Measurements from ENCODE around the gene ZNF576. TPM values are rescaled to one million over a fixed set of nuclear protein-coding genes. Genes with fewer than 3 reads are reported as not detected.

ZNF576 gene
- total and polyA plus RNA-seq, 2 experiments from 2014 or later, result 5.9 to 16.9 TPM

GRCh38 chr19:43622070-43622469 lies 25.7 kb downstream of the ZNF576 start:
- Histone ChIP-seq H4K20me1 (replicated peaks; ENCODE audit: insufficient read depth) (no peaks in the 10 kb centered on the region; the same call in none of the 2 replicates), H3K9me2 (ENCODE audit: insufficient read depth) (no peaks in the 10 kb centered on the region), H2AFZ (no peak overlapping the region), H3K4me3 (no peak overlapping the region), H3K4me2 (no peak overlapping the region), H3F3A (replicated peaks; ENCODE audit: low read depth) (peaks cover 12% of the 10 kb centered on the region), H3K36me3 (ENCODE audit: insufficient read depth) (no peaks in the 10 kb centered on the region), H3K79me2 (replicated peaks; ENCODE audit: insufficient read depth) (peaks cover 14% of the 10 kb centered on the region; the same call in 1 of the 2 replicates), H3K27me3 (ENCODE audit: insufficient read depth) (no peaks in the 10 kb centered on the region), H3K27ac (ENCODE audit: low read depth) (no peak overlapping the region), H3K4me1 (ENCODE audit: insufficient read depth) (peaks cover 12% of the 10 kb centered on the region)
- DNase-seq (ENCODE audit: low spot score) (no peak), ATAC-seq (no peak)
- Mint-ChIP-seq H3K27me3 (ENCODE audit: insufficient read depth, low read depth, poor library complexity) (peaks cover 23% of the 10 kb centered on the region), H3K27ac (no peak overlapping the region), H3K9me3 (peaks cover 3% of the 10 kb centered on the region; the same call in 2 of the 3 replicates), H3K4me1 (peaks cover 32% of the 10 kb centered on the region), H3K36me3 (ENCODE audit: low read depth) (peaks cover 18% of the 10 kb centered on the region), H3K4me3 (no peak overlapping the region)
- no peak for TF ChIP-seq ZNF114 (CRISPR knock-in tag; IDR thresholded peaks at IDR 0.05)
- no peak for TF ChIP-seq ZNF331 (CRISPR knock-in tag; IDR thresholded peaks at IDR 0.05; ENCODE audit: low read depth)
- no peak for TF ChIP-seq ETS1 (IDR thresholded peaks at IDR 0.05)
- TF ChIP-seq POLR2AphosphoS5 (IDR thresholded peaks at IDR 0.05; ENCODE audit: low read depth), result no peak
- TF ChIP-seq EZH2phosphoT487 (IDR thresholded peaks at IDR 0.05; ENCODE audit: unreplicated experiment), result no peak
- no peak for TF ChIP-seq STAT1 (IDR thresholded peaks at IDR 0.05; ENCODE audit: unreplicated experiment)
- TF ChIP-seq ZNF462 (CRISPR knock-in tag; IDR thresholded peaks at IDR 0.05), result no peak
- no peak for TF ChIP-seq EZH2 (IDR thresholded peaks at IDR 0.05; ENCODE audit: low read depth, unreplicated experiment)
- TF ChIP-seq JUNB (IDR thresholded peaks at IDR 0.05; ENCODE audit: unreplicated experiment), result no peak
- TF ChIP-seq CTCF (conservative IDR thresholded peaks at IDR 0.05; ENCODE audit: low read depth in 2 of 2), result no peak
- no peak for TF ChIP-seq NANOG (IDR thresholded peaks at IDR 0.05; ENCODE audit: borderline replicate concordance)
- TF ChIP-seq REST (IDR thresholded peaks at IDR 0.05; ENCODE audit: unreplicated experiment), result no peak
- no peak for TF ChIP-seq CREB1 (CRISPR knock-in tag; IDR thresholded peaks at IDR 0.05; ENCODE audit: low read depth)

All from GM23338 (cell line).